SIG-M5 (cell line): ENCODE measurements around the gene LFNG.
"Not testable (repeated sequence)": the region's sequence is repeated elsewhere in the genome, so short reads cannot be mapped to it uniquely, and the experiment has no call there.

Experiments
- DNase-seq: peaks from one replicate; lab custom pipeline; 2025; lab: John Stamatoyannopoulos, UW

LFNG gene

GRCh38 chr7:2545746-2546425, 26.3 kb downstream of the LFNG start:
- DNase-seq, result no peak

- no peak for DNase-seq
Observed at GRCh38 chr7:2546776-2547586, 27.4 kb downstream of the LFNG start.

- DNase-seq, result no peak
Observed at GRCh38 chr7:2551418-2551817, 31.8 kb downstream of the LFNG start.

GRCh38 chr7:2553108-2553507, 33.5 kb downstream of the LFNG start:
- DNase-seq, result no peak

- DNase-seq, result no peak
Observed at GRCh38 chr7:2553831-2554581, 34.4 kb downstream of the LFNG start.

GRCh38 chr7:2554661-2555111, 35.1 kb downstream of the LFNG start:
- DNase-seq, result no peak

- DNase-seq, result peak; percentile 68
Observed at GRCh38 chr7:2555121-2556052, 35.8 kb downstream of the LFNG start, which contains the start of gene BRAT1. BRAT1 (minus strand) TSS chr7:2555524; CDS start chr7:2554431, 1,093 bp downstream.

GRCh38 chr7:2558629-2559282, 39.2 kb downstream of the LFNG start, which contains the start of gene IQCE:
IQCE (plus strand) TSS chr7:2558979; CDS start chr7:2559182, 203 bp downstream.
- DNase-seq, result no peak

GRCh38 chr7:2559283-2559950, 39.8 kb downstream of the LFNG start:
- no peak for DNase-seq

GRCh38 chr7:2563955-2564354, 44.4 kb downstream of the LFNG start:
- not testable (repeated sequence) for DNase-seq

- DNase-seq, result no peak
Observed at GRCh38 chr7:2564970-2565540, 45.5 kb downstream of the LFNG start.

GRCh38 chr7:2566348-2566889, 46.8 kb downstream of the LFNG start:
- no peak for DNase-seq

GRCh38 chr7:2566890-2567678, 47.5 kb downstream of the LFNG start:
- DNase-seq, result no peak

- DNase-seq, result no peak
Observed at GRCh38 chr7:2567679-2568278, 48.2 kb downstream of the LFNG start.

GRCh38 chr7:2568521-2569223, 49.1 kb downstream of the LFNG start:
- DNase-seq, result no peak

GRCh38 chr7:2569421-2569820, 49.8 kb downstream of the LFNG start:
- no peak for DNase-seq

GRCh38 chr7:2570021-2570420, 50.4 kb downstream of the LFNG start:
- DNase-seq, result no peak

- no peak for DNase-seq
Observed at GRCh38 chr7:2571409-2571808, 51.8 kb downstream of the LFNG start.
